HFFc6 (cell line): Measurements from ENCODE around the gene CACNA1H. TPM values are rescaled to one million over a fixed set of nuclear protein-coding genes. Genes with fewer than 3 reads are reported as not detected.

Source experiments
- DNase-seq: peaks from one replicate; pipeline ENCODE4 v3.0.0-alpha.2; 2018
- H3K27ac Mint-ChIP-seq: 2 replicates; pipeline ENCODE4 v1.8.0; 2020; ENCODE audit warnings: mild to moderate bottlenecking, mixed read lengths
- H3K27me3 Mint-ChIP-seq: 2 replicates; pipeline ENCODE4 v1.8.0; 2021; ENCODE audit warnings: mild to moderate bottlenecking, moderate library complexity, mixed read lengths; ENCODE audit not compliant: insufficient read depth
- H3K36me3 Mint-ChIP-seq: 2 replicates; pipeline ENCODE4 v1.8.0; 2021; ENCODE audit warnings: low read depth, mixed read lengths
- H3K4me1 Mint-ChIP-seq: 2 replicates; pipeline ENCODE4 v1.8.0; 2020; ENCODE audit warnings: low read depth, mixed read lengths
- H3K4me3 Mint-ChIP-seq: 2 replicates; pipeline ENCODE4 v1.8.0; 2020; ENCODE audit warnings: mild to moderate bottlenecking, moderate library complexity, mixed read lengths
- H3K9me3 Mint-ChIP-seq: 2 replicates; pipeline ENCODE4 v1.8.0; 2020; ENCODE audit warnings: mild to moderate bottlenecking, mixed read lengths
- total RNA-seq, 6 experiments: library from RNA; stranded (reverse); fragmentation: NEBNext Ultra II Directional; extraction: Animal tissue kit (Norgen Biotek cat#: 25700); gene quantifications; 2 replicates in 1 of 6; 3 replicates in 5 of 6; pipeline ENCODE4 v1.2.3, GENCODE V29; 2021
- TF ChIP-seq, protein P1 (sequence below): fragments of 200-600 bp; sonication (generic); IDR thresholded peaks from 2 replicates; pipeline ENCODE4 v1.5.0; 2021; ENCODE audit warnings: antibody characterized with exemption, mild to moderate bottlenecking

CACNA1H gene
- total RNA-seq, 6 experiments from 2014 or later = 0.03 to 0.05 TPM; not detected in 4

DNA sequence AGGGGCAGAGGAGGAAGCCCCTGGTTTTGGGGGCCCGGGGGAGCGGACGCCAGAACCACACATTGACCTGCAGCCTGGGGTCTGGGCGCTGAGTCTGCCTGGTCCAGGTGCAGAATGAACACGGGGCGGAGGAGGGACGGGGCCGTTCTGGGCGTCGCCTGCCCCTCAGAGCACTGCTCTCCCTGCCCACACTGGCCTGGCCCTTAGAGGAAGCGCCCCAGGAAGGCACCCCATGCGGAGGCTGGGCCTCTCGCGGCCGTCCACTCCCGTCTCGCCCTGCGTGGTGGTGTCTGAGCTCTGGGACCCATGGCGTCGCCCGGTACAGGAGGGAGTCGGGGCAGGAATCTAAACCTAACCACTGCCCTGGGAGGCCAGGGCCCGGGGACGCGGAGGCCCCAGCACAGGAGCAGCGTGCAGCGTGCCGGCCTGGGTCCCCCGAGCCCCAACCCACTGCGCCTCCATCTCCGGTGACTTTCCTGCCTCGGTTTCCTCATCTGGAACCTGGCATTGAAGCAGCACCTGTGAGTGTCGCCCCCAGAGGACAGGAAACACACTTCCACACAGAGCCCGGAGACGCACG lies 107.3 kb downstream of the CACNA1H start:
- no peak for DNase-seq
- Mint-ChIP-seq H3K27ac (no peak overlapping the region), H3K4me1 (no peaks in the 10 kb centered on the region), H3K4me3 (no peak overlapping the region), H3K27me3 (peaks cover 22% of the 10 kb centered on the region), H3K9me3 (peaks cover 10% of the 10 kb centered on the region; the same call in 1 of the 2 replicates), H3K36me3 (no peaks in the 10 kb centered on the region; the same call in 1 of the 2 replicates)
- TF ChIP-seq, protein P1, sequence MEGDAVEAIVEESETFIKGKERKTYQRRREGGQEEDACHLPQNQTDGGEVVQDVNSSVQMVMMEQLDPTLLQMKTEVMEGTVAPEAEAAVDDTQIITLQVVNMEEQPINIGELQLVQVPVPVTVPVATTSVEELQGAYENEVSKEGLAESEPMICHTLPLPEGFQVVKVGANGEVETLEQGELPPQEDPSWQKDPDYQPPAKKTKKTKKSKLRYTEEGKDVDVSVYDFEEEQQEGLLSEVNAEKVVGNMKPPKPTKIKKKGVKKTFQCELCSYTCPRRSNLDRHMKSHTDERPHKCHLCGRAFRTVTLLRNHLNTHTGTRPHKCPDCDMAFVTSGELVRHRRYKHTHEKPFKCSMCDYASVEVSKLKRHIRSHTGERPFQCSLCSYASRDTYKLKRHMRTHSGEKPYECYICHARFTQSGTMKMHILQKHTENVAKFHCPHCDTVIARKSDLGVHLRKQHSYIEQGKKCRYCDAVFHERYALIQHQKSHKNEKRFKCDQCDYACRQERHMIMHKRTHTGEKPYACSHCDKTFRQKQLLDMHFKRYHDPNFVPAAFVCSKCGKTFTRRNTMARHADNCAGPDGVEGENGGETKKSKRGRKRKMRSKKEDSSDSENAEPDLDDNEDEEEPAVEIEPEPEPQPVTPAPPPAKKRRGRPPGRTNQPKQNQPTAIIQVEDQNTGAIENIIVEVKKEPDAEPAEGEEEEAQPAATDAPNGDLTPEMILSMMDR = no peak

DNA sequence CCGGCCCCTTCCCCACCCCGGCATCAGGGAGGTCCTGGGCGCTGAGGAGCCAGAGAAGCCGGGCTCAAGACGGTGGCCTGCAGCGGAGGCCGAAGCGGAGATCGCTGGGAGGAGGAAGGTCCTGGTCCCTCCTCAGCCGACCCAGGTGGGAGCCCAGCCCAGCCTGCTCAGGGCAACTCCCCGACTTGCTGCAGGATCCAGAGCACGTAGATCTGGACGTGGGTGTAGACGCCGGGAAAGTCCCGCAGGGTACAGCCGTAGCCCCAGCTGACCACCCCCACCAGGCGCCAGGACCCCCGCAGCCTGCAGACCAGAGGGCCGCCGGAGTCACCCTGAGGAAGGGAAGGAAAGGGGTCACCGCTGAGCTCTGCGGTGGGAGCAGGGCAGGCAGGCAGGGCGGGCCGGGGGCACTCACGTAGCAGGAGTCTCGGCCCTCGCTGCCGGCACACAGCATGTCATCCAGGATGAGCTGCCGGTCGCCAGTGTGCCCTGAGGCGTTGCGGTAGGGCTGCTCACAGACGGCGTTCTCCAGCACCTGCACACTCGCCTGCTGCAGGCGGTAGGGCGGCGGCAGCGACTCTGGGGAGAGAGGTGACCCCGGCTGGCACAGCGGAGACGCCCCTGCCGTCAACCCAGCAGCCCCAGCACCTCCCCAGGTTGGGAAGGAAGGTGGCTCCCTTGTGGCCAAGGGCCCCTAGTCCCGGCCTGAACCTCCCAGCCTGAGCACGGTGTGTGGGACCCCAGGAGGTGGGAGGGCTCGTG lies 108.4 kb downstream of the CACNA1H start:
- Mint-ChIP-seq H3K36me3 (no peaks in the 10 kb centered on the region; the same call in 1 of the 2 replicates), H3K4me1 (no peaks in the 10 kb centered on the region), H3K27me3 (peaks cover 22% of the 10 kb centered on the region), H3K9me3 (peaks cover 11% of the 10 kb centered on the region; the same call in 1 of the 2 replicates), H3K27ac (no peak overlapping the region), H3K4me3 (no peak overlapping the region)
- no peak for DNase-seq
- TF ChIP-seq, protein P1 = no peak

DNA sequence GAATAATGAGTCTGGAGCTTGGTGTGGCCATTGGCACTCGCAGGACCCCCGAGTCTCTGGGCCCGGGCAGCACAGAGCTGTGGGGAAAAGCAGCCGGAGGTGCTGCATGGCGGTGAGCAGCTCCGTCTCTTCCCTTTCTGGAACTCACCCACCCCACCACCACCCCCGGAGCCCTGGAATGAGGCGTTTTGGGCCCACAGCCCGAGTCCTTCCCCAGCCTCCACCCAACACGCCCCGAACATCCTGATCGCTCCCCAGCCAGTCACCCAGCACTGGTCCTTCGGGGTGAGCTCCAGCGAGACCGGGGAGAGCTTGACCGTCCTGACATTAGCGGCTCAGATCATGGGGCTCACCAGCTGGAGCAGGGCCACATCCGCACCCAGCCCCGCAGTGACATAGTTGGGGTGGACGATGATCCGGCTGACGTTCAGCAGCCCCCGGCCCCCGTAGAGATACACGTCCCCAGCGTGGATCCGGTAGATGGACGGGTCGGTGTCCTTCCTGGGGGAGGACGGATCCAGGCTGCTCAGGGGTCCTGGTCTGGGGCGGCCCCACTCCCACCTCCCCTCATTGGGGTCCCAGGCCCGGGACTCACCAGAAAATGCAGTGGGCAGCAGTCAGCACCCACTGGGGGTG lies 109.4 kb downstream of the CACNA1H start:
- H3K27ac Mint-ChIP-seq = no peak overlapping the region
- peaks cover 13% of the 10 kb centered on the region; the same call in 1 of the 2 replicates for H3K9me3 Mint-ChIP-seq
- H3K4me1 Mint-ChIP-seq = no peaks in the 10 kb centered on the region
- H3K4me3 Mint-ChIP-seq = no peak overlapping the region
- TF ChIP-seq, protein P1 = no peak
- DNase-seq = no peak
- no peaks in the 10 kb centered on the region; the same call in 1 of the 2 replicates for H3K36me3 Mint-ChIP-seq
- H3K27me3 Mint-ChIP-seq = peaks cover 21% of the 10 kb centered on the region

DNA sequence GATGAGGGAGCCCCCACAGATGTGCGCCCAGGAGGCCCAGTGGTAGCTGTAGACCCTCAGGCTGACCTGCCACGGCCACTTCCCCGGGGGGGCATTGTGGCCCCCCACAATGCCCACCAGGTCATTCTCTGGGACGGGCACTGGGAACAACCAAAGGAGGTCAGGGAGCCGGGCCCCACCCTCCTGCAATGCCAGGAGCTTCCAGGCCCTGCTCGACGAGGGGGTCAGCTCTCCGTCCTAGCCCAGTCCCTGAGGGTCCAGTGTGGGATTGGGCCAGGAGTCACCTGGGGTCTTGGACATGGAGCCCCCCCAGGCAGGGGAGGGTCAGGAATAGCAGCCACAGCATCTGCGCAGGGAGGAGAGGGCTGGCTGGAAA lies 109.9 kb downstream of the CACNA1H start:
- TF ChIP-seq, protein P1 = no peak
- Mint-ChIP-seq H3K36me3 (no peaks in the 10 kb centered on the region; the same call in 1 of the 2 replicates), H3K9me3 (peaks cover 13% of the 10 kb centered on the region; the same call in 1 of the 2 replicates), H3K4me1 (no peaks in the 10 kb centered on the region), H3K27ac (no peak overlapping the region), H3K4me3 (no peak overlapping the region), H3K27me3 (peaks cover 20% of the 10 kb centered on the region)
- DNase-seq = no peak

DNA sequence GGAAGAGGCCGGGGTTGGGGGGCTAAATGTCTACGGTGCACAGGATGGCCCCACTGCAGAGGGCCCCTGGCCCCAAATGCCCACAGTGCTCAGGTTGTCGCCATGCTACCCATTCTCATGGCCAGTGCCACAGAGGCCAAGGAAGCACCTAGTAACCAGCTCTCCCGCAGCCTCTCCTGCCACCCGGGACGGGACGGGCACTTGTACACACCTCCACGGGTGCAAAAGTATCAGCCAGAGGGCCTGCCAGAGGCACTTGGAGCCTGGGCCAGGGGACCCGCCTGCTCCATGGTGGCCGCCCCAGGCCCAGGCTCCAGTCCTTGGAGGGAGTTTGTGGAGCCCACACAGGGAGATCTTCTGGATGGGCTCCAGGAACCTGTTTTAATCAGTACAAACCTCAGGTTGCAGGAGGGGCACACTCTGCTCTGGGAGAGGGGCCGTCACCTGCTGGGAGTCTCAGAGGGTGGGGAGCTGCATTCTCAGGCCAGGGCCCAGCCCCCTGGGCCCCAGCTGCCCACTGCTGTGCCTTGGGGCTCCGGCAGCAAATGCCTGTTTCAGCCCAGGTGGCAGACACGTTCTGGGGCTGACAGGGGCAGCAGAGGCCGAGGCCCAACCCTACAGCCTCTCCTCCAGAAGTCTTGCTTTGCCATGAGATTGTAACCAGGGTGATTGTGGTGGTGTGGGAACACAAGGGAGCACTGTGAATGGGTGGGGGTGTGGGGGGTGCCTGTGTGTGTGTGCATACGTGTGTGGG lies 110.9 kb downstream of the CACNA1H start:
- no peaks in the 10 kb centered on the region; the same call in 1 of the 2 replicates for H3K36me3 Mint-ChIP-seq
- H3K27me3 Mint-ChIP-seq = peaks cover 18% of the 10 kb centered on the region
- no peaks in the 10 kb centered on the region for H3K4me1 Mint-ChIP-seq

More for the DNA sequence above, 110.9 kb downstream of the CACNA1H start:
- peaks cover 13% of the 10 kb centered on the region; the same call in 1 of the 2 replicates for H3K9me3 Mint-ChIP-seq
- TF ChIP-seq, protein P1 = no peak
- no peak overlapping the region for H3K27ac Mint-ChIP-seq
- H3K4me3 Mint-ChIP-seq = no peak overlapping the region
- no peak for DNase-seq
